Panc1 (cell line): ENCODE measurements around the gene HEPACAM. TPM values are rescaled to one million over a fixed set of nuclear protein-coding genes. Genes with fewer than 3 reads are reported as not detected.

Source experiments
- ATAC-seq: fragments of 200-7000 bp; cut with Tn5 transposase; 2 replicates; pipeline ENCODE4 v1.9.1; 2020; ENCODE audit warnings: mild to moderate bottlenecking, moderate library complexity
- BruUV-seq: library from RNA; stranded (reverse); fragments of 400-500 nt; replicated peaks from 2 replicates; lab custom pipeline; 2021; lab: Mats Ljungman, UMichigan
- CTCF ChIA-PET: fragments of 300-600 bp; sonication (Branson Sonifier 250); formaldehyde crosslinking; loops from one replicate; lab custom pipeline; 2022; ENCODE audit warnings: antibody characterized with exemption; lab: Charles Lee
- POLR2A ChIA-PET: fragments of 300-600 bp; sonication (Branson Sonifier 250); formaldehyde crosslinking; loops from one replicate; lab custom pipeline; 2022; ENCODE audit warnings: antibody characterized with exemption; lab: Charles Lee
- DNase-seq: peaks from one replicate; pipeline ENCODE4 v3.0.0-alpha.2; 2010; ENCODE audit warnings: low read depth, low spot score
- H3K27ac ChIP-seq: 2 replicates; pipeline ENCODE4 v1.5.1; 2011; ENCODE audit warnings: mild to moderate bottlenecking, low read length, inconsistent platforms
- H3K27me3 ChIP-seq: fragments of 200-500 bp; sonication (Bioruptor generic); 2 replicates; pipeline ENCODE4 v1.6.0; 2014; ENCODE audit warnings: low read length, inconsistent platforms; ENCODE audit not compliant: control insufficient read depth, insufficient read depth
- H3K36me3 ChIP-seq: fragments of 200-500 bp; sonication (Bioruptor generic); 2 replicates; pipeline ENCODE4 v1.5.1; 2014; ENCODE audit warnings: inconsistent platforms, mild to moderate bottlenecking, low read length, moderate library complexity; ENCODE audit not compliant: control insufficient read depth, insufficient read depth
- H3K4me1 ChIP-seq: 2 replicates; pipeline ENCODE4 v1.5.1; 2011; ENCODE audit warnings: inconsistent platforms, mild to moderate bottlenecking, low read length, moderate library complexity; ENCODE audit not compliant: control insufficient read depth, insufficient read depth
- H3K4me3 ChIP-seq, 2 experiments: 2 replicates each; pipeline ENCODE4 v1.5.1; 2011 to 2012; ENCODE audit warnings: low read depth in 2 of 2, low read length in 2 of 2, mild to moderate bottlenecking in 2 of 2, inconsistent platforms in 1 of 2, moderate library complexity in 1 of 2
- H3K9me3 ChIP-seq: fragments of 200-500 bp; sonication (Bioruptor generic); 2 replicates; pipeline ENCODE4 v1.5.1; 2014; ENCODE audit warnings: low read depth, mild to moderate bottlenecking, inconsistent platforms, low read length, moderate library complexity; ENCODE audit not compliant: control insufficient read depth, insufficient read depth
- CTCF ChIP-seq: fragments of 450-650 bp; IDR thresholded peaks from 2 replicates; pipeline ENCODE4 v1.5.1; 2017; ENCODE audit warnings: mild to moderate bottlenecking
- POLR2AphosphoS5 ChIP-seq: IDR thresholded peaks from 2 replicates; pipeline ENCODE4 v1.6.1; 2012; ENCODE audit warnings: mild to moderate bottlenecking, low read depth, low read length, moderate library complexity
- REST ChIP-seq, 2 experiments: IDR thresholded peaks; 2 replicates each; pipeline ENCODE4 v1.6.1; 2011 to 2012; ENCODE audit warnings: low read depth in 2 of 2, control low read depth in 1 of 2, low read length in 1 of 2, mild to moderate bottlenecking in 1 of 2, moderate library complexity in 1 of 2; ENCODE audit not compliant: insufficient read depth in 1 of 2
- SIN3A ChIP-seq: IDR thresholded peaks from 2 replicates; pipeline ENCODE4 v1.6.1; 2012; ENCODE audit warnings: low read depth, mild to moderate bottlenecking, low read length, moderate library complexity, borderline replicate concordance; ENCODE audit not compliant: insufficient read depth
- TCF7L2 ChIP-seq: IDR thresholded peaks from 2 replicates; pipeline ENCODE4 v1.6.1; 2011; ENCODE audit warnings: mild to moderate bottlenecking, low read depth, low read length, inconsistent platforms
- in situ Hi-C: cut with HindIII; loops from 2 replicates; pipeline ENCODE4 v1.10.0; 2016; ENCODE audit warnings: low sequenced_read_pairs, low pct_unique_long_range_greater_than_20kb
- intact Hi-C: fragments of 100-400 bp; cut with micrococcal nuclease; formaldehyde crosslinking; loops from one replicate; pipeline ENCODE4 v1.10.0; 2022; ENCODE audit not compliant: unreplicated experiment
- total RNA-seq: library from RNA; stranded (reverse); gene quantifications from one replicate; pipeline ENCODE4 v1.2.1, GENCODE V29; 2021; ENCODE audit not compliant: unreplicated experiment

Gene HEPACAM
- total RNA-seq, 1 experiment from 2014 or later, result not detected

GRCh38 chr11:124886978-124887666 lies 48.7 kb downstream of the HEPACAM start:
- BruUV-seq, result no TSS peak
- Histone ChIP-seq H3K27me3 (peaks cover 9% of the 10 kb centered on the region), H3K4me1 (peaks cover 3% of the 10 kb centered on the region; the same call in 1 of the 2 replicates), H3K27ac (no peak overlapping the region), H3K36me3 (no peaks in the 10 kb centered on the region), H3K4me3 (no peak overlapping the region), H3K9me3 (no peaks in the 10 kb centered on the region)
- ChIA-PET POLR2A (no interaction called here), CTCF (interaction anchor here (0.5 to 1.5 kb wide), 2 partner anchors 11 to 12 kb away, joined by 4 to 5 read pairs; no protein-coding TSS in a partner anchor)
- no peak for TF ChIP-seq REST (IDR thresholded peaks at IDR 0.05; ENCODE audit: insufficient read depth in 1 of 2, low read depth in 2 of 2, low read length in 1 of 2)
- in situ Hi-C loops (no loop called here), intact Hi-C loops (no loop called here)
- DNase-seq (no peak), ATAC-seq (no peak)

- no peak for ATAC-seq
- intact Hi-C loops, result no loop called here
- Histone ChIP-seq H3K4me1 (peaks cover 3% of the 10 kb centered on the region; the same call in 1 of the 2 replicates), H3K27me3 (peaks cover 9% of the 10 kb centered on the region), H3K9me3 (no peaks in the 10 kb centered on the region), H3K27ac (no peak overlapping the region), H3K36me3 (no peaks in the 10 kb centered on the region), H3K4me3 (no peak overlapping the region)
- no TSS peak for BruUV-seq
- in situ Hi-C loops, result no loop called here
- TF ChIP-seq TCF7L2, result no peak
- TF ChIP-seq CTCF, result no peak
- TF ChIP-seq POLR2AphosphoS5, result no peak
- TF ChIP-seq SIN3A, result no peak
- no peak for TF ChIP-seq REST (IDR thresholded peaks at IDR 0.05; ENCODE audit: insufficient read depth in 1 of 2, low read depth in 2 of 2, low read length in 1 of 2)
- CTCF ChIA-PET, result interaction anchor here (0.5 to 1.5 kb wide), 2 partner anchors 10 to 11 kb away, joined by 4 to 5 read pairs; no protein-coding TSS in a partner anchor
- no peak for DNase-seq
- POLR2A ChIA-PET, result no interaction called here
These were observed 49.4 kb downstream of the HEPACAM start for GRCh38 chr11:124886476-124886875.
